ENCODE data around the gene KCND3.

The KCND3 gene

DNA sequence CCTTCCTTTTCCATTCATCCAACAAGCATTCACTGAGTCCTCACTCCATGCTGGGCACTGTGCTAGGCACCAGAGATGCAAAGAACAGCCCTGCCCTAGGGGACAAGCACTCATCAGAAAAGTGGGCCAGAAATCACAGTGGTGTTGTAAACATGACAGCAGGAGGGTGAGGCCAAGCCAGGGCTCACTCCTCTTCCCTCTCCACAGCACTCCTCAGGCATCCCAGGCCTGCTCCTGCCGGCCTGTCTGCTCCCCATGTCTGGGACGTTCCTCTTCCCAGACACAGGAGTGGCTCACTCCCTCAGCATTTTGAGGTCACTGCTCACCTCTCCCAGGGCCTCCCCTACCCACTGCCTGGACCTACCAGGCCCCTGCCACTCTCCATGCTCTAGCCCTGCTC, 61.8 kb downstream of the KCND3 start:
- H3K9ac ChIP-seq (ENCODE audit: low read depth in 1 of 2, low read length in 2 of 2), result no peak overlapping the region
- no peaks in the 10 kb centered on the region for H3K36me3 ChIP-seq (ENCODE audit: control insufficient read depth in 1 of 2, insufficient read depth in 2 of 2, low read length in 2 of 2)
- no peaks in the 10 kb centered on the region for H3K27me3 ChIP-seq (ENCODE audit: control insufficient read depth in 1 of 2, insufficient read depth in 2 of 2, low read length in 2 of 2)
- H3K4me3 ChIP-seq (ENCODE audit: low read depth in 1 of 2, low read length in 2 of 2), result no peak overlapping the region
- no peak overlapping the region for H3K27ac ChIP-seq (ENCODE audit: low read depth, low read length)
- H3K4me1 ChIP-seq (ENCODE audit: control insufficient read depth in 1 of 2, insufficient read depth in 2 of 2, low read length in 2 of 2), result no peaks in the 10 kb centered on the region
- no peaks in the 10 kb centered on the region for H3K9me3 ChIP-seq (ENCODE audit: control insufficient read depth in 1 of 2, low read length in 2 of 2)

DNA sequence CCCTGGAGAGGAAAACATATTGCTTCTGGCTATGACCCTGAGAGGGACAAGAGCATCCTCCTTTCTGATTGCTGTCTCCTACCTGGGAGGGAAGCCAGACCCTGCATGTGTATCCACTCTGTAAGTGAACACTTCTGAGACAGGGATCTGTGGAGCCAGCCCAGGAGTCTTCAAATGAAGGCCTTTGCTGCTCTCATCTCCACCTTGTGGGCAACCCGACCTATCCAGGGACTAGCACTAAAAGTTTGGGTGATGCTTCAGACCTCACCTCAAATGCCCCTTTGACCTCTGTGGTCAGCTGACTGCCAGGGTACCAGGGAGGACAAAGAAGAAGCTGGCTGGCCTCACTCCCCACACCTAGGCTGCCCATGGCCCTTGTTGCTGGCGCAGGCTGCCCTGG, 64.7 kb downstream of the KCND3 start:
- Histone ChIP-seq H3K9ac (ENCODE audit: low read depth in 1 of 2, low read length in 2 of 2) (no peak overlapping the region), H3K36me3 (ENCODE audit: control insufficient read depth in 1 of 2, insufficient read depth in 2 of 2, low read length in 2 of 2) (no peaks in the 10 kb centered on the region), H3K27ac (ENCODE audit: low read depth, low read length) (no peak overlapping the region), H3K4me3 (ENCODE audit: low read depth in 1 of 2, low read length in 2 of 2) (no peak overlapping the region), H3K4me1 (ENCODE audit: control insufficient read depth in 1 of 2, insufficient read depth in 2 of 2, low read length in 2 of 2) (no peaks in the 10 kb centered on the region), H3K27me3 (ENCODE audit: control insufficient read depth in 1 of 2, insufficient read depth in 2 of 2, low read length in 2 of 2) (no peaks in the 10 kb centered on the region), H3K9me3 (ENCODE audit: control insufficient read depth in 1 of 2, low read length in 2 of 2) (no peaks in the 10 kb centered on the region)

DNA sequence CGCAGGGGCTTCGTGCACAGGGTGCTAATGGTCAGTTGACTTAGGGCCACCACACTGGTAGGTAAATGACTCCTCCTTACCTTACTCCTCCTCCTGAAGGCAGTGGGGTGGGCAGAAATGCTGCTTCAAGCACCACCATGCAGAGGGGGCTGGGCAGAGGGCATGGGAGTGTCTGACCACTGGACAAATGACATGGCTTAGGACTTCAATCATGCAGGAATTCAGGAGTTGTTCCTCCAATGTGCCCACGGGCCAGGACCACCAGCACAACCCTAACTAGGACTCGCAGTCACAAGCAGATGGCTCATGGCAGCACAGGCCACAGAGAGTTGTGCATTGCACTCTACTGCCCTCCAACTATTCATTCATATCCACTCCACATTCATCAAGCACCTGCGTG, 65.7 kb downstream of the KCND3 start:
- Histone ChIP-seq H3K4me1 (ENCODE audit: control insufficient read depth in 1 of 2, insufficient read depth in 2 of 2, low read length in 2 of 2) (no peaks in the 10 kb centered on the region), H3K36me3 (ENCODE audit: control insufficient read depth in 1 of 2, insufficient read depth in 2 of 2, low read length in 2 of 2) (no peaks in the 10 kb centered on the region), H3K27me3 (ENCODE audit: control insufficient read depth in 1 of 2, insufficient read depth in 2 of 2, low read length in 2 of 2) (no peaks in the 10 kb centered on the region), H3K4me3 (ENCODE audit: low read depth in 1 of 2, low read length in 2 of 2) (no peak overlapping the region), H3K9ac (ENCODE audit: low read depth in 1 of 2, low read length in 2 of 2) (no peak overlapping the region), H3K27ac (ENCODE audit: low read depth, low read length) (no peak overlapping the region), H3K9me3 (ENCODE audit: control insufficient read depth in 1 of 2, low read length in 2 of 2) (no peaks in the 10 kb centered on the region)

DNA sequence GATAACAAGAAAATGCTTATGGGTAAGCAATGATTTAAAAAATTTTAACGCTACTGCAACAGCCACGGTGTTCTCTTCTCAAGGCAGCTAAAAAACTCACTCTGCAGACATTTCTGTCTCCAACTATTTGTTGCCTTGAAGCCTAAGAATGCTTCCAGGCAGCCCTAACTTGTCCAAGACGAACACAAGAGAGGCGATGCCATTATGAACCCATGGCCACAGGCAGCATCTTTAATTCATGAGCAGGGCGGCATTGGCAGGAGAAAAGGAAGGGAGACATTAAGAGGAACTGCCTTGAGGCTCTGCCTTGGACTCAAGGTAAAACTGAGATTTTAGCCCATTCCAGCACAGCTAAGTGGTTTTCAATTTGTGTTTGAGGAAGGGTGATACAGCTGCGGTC, 67.5 kb downstream of the KCND3 start:
- H3K4me3 ChIP-seq (ENCODE audit: low read depth in 1 of 2, low read length in 2 of 2), result no peak overlapping the region
- no peak overlapping the region for H3K27ac ChIP-seq (ENCODE audit: low read depth, low read length)
- H3K36me3 ChIP-seq (ENCODE audit: control insufficient read depth in 1 of 2, insufficient read depth in 2 of 2, low read length in 2 of 2), result no peaks in the 10 kb centered on the region
- no peaks in the 10 kb centered on the region for H3K27me3 ChIP-seq (ENCODE audit: control insufficient read depth in 1 of 2, insufficient read depth in 2 of 2, low read length in 2 of 2)
- H3K4me1 ChIP-seq (ENCODE audit: control insufficient read depth in 1 of 2, insufficient read depth in 2 of 2, low read length in 2 of 2), result no peaks in the 10 kb centered on the region
- H3K9me3 ChIP-seq (ENCODE audit: control insufficient read depth in 1 of 2, low read length in 2 of 2), result no peaks in the 10 kb centered on the region
- no peak overlapping the region for H3K9ac ChIP-seq (ENCODE audit: low read depth in 1 of 2, low read length in 2 of 2)

DNA sequence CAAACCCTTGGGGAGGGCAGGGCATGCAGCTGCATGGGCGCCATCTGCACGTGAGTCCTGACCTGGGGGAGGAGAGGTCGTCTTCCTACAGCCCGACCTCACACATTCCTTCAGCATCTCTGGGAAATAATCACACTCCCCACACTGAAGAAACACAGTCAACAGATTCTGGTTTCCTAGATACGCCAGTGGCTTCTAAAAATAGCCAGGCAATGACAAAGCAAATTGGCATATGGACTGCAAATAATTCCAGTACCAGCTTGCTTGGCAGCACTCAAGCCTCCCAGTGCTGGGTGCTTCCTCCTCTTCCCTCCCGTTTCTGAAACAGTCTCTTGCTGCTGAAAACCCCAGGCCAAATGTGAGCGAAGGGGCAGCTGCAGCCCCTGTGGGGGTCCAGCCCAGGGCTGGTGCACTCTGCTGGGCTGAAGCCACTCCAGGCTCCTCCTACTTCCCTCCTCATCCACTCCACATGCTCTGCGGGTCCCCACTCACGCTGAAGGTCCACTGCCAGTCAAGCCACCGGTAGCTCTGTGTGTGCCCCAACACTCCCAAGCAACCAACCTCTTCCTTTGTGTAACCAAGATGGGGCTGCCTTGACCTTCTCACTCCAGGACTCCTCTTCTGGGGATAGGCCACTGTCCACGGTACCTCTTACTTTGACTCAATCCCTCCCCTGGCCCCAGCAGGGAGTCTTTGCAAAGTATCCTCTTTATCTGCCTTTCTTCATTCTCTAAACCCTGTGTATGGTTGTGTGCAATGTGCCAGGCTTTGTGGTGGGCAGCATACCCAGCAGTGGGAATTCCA, 69.0 kb downstream of the KCND3 start:
- no peaks in the 10 kb centered on the region for H3K27me3 ChIP-seq (ENCODE audit: control insufficient read depth in 1 of 2, insufficient read depth in 2 of 2, low read length in 2 of 2)
- no peaks in the 10 kb centered on the region for H3K36me3 ChIP-seq (ENCODE audit: control insufficient read depth in 1 of 2, insufficient read depth in 2 of 2, low read length in 2 of 2)
- no peaks in the 10 kb centered on the region for H3K9me3 ChIP-seq (ENCODE audit: control insufficient read depth in 1 of 2, low read length in 2 of 2)
- no peak overlapping the region for H3K27ac ChIP-seq (ENCODE audit: low read depth, low read length)
- no peak overlapping the region for H3K9ac ChIP-seq (ENCODE audit: low read depth in 1 of 2, low read length in 2 of 2)
- H3K4me3 ChIP-seq (ENCODE audit: low read depth in 1 of 2, low read length in 2 of 2), result no peak overlapping the region
- no peaks in the 10 kb centered on the region for H3K4me1 ChIP-seq (ENCODE audit: control insufficient read depth in 1 of 2, insufficient read depth in 2 of 2, low read length in 2 of 2)

DNA sequence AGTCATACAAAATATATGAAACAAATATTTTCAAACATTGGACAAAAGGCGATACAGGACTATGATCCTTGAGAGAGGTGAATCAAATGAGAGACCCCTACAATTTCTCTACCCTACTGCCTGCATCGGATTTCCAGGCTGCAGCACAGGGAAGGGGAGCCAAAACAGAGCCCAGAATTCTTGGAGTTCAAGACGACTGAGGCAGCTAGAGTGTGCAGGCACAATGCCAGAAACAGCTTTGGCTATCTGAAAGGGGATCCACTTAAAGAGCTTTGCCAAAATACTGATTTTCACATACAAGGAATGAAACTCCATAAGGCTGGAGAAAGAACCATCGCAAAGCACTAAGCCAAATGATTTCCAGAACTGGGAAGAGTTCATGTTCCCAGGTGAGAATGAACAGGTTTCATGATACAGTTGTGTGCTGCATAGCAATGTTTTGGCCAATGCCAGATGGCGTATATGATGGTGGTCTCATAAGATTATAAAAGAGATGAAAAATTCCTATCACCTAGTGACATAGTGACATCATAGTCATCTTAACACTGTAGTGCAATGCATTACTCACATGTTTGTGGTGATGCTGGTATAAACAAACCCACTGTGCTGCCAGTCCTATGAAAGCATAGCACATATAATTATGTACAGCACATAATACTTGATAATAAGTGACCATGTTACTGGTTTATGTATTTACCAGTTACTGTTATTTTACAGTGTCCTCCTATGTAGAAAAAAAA, 77.5 kb downstream of the KCND3 start:
- Histone ChIP-seq H3K4me1 (ENCODE audit: control insufficient read depth in 1 of 2, insufficient read depth in 2 of 2, low read length in 2 of 2) (no peaks in the 10 kb centered on the region), H3K27me3 (ENCODE audit: control insufficient read depth in 1 of 2, insufficient read depth in 2 of 2, low read length in 2 of 2) (peaks cover 0 to 8% of the 10 kb centered on the region in 2 donors), H3K27ac (ENCODE audit: low read depth, low read length) (no peak overlapping the region), H3K9ac (ENCODE audit: low read depth in 1 of 2, low read length in 2 of 2) (no peak overlapping the region), H3K9me3 (ENCODE audit: control insufficient read depth in 1 of 2, low read length in 2 of 2) (no peaks in the 10 kb centered on the region), H3K4me3 (ENCODE audit: low read depth in 1 of 2, low read length in 2 of 2) (no peak overlapping the region), H3K36me3 (ENCODE audit: control insufficient read depth in 1 of 2, insufficient read depth in 2 of 2, low read length in 2 of 2) (no peaks in the 10 kb centered on the region)

DNA sequence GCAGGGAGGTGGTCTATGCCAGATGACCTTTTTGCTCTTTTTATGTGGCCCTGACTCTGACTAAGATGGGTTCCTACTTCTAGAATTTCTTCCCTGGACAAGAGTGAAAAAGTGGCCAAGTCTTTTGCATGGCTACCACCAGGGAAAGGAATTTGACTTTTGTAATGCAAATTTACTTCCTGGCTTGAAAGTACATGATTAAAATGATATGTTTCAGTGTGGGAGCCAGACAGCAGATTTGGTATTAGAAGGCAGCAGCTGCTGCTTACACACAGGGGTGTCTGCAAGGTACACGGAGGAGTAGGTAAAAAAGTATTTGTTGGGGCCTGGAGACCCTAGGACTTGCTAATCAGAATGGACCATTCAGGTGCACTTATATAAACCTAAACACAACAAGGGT, 78.4 kb downstream of the KCND3 start:
- Histone ChIP-seq H3K9ac (ENCODE audit: low read depth in 1 of 2, low read length in 2 of 2) (no peak overlapping the region), H3K9me3 (ENCODE audit: control insufficient read depth in 1 of 2, low read length in 2 of 2) (no peaks in the 10 kb centered on the region), H3K27me3 (ENCODE audit: control insufficient read depth in 1 of 2, insufficient read depth in 2 of 2, low read length in 2 of 2) (peaks cover 0 to 8% of the 10 kb centered on the region in 2 donors), H3K27ac (ENCODE audit: low read depth, low read length) (no peak overlapping the region), H3K36me3 (ENCODE audit: control insufficient read depth in 1 of 2, insufficient read depth in 2 of 2, low read length in 2 of 2) (no peaks in the 10 kb centered on the region), H3K4me3 (ENCODE audit: low read depth in 1 of 2, low read length in 2 of 2) (no peak overlapping the region), H3K4me1 (ENCODE audit: control insufficient read depth in 1 of 2, insufficient read depth in 2 of 2, low read length in 2 of 2) (no peaks in the 10 kb centered on the region)

DNA sequence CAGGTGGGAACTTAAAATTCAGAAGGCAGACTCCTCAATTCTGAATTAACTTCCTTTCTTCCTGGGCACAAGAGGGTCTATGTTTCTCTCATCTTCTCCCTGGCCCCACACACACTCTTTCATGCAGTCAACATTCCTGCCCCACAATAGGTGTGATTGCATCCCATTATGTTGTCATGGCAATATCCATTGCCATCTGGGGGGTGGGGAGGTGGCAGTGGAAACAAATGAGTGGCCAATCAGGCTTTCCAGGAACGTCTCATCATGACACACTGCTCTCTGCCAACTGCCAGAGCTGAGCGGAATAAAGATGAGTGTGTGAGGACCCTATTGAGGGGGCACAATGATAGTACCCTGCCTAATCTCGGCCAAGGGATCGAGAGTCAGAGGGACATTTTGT, 80.4 kb downstream of the KCND3 start:
- Histone ChIP-seq H3K27me3 (ENCODE audit: control insufficient read depth in 1 of 2, insufficient read depth in 2 of 2, low read length in 2 of 2) (peaks cover 0 to 8% of the 10 kb centered on the region in 2 donors), H3K36me3 (ENCODE audit: control insufficient read depth in 1 of 2, insufficient read depth in 2 of 2, low read length in 2 of 2) (no peaks in the 10 kb centered on the region), H3K27ac (ENCODE audit: low read depth, low read length) (no peak overlapping the region), H3K4me1 (ENCODE audit: control insufficient read depth in 1 of 2, insufficient read depth in 2 of 2, low read length in 2 of 2) (no peaks in the 10 kb centered on the region), H3K4me3 (ENCODE audit: low read depth in 1 of 2, low read length in 2 of 2) (no peak overlapping the region), H3K9ac (ENCODE audit: low read depth in 1 of 2, low read length in 2 of 2) (no peak overlapping the region), H3K9me3 (ENCODE audit: control insufficient read depth in 1 of 2, low read length in 2 of 2) (no peaks in the 10 kb centered on the region)

DNA sequence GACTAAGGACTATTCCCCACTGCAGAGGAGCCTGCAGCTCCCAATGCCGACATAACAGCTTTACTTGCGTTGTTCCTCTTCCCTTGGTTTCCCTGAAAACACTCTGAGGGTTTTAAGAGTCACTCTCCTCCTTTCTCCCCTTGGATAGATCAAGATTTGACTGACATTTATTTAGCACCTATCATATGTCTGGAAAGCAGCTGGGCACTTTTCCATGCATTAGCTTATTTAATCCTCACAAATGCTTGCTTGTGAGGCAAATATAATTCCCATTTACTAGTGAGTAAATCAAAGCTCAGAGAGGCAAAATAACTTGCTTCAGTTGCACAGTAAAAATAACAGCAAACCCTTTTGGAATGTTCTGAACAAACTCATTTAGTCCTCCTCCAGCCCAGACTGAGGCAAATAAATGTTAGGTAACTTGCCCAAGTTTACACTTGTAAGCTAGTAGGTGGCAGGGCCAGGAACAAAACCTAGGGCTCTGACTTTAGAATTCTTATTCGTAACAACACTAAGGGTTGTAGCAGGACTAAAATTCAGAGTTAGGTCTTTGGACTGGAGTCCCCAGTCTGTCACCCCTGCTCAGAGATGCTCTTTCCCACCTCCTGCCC, 81.4 kb downstream of the KCND3 start:
- no peaks in the 10 kb centered on the region for H3K4me1 ChIP-seq (ENCODE audit: control insufficient read depth in 1 of 2, insufficient read depth in 2 of 2, low read length in 2 of 2)
- peaks cover 0 to 8% of the 10 kb centered on the region in 2 donors for H3K27me3 ChIP-seq (ENCODE audit: control insufficient read depth in 1 of 2, insufficient read depth in 2 of 2, low read length in 2 of 2)
- no peaks in the 10 kb centered on the region for H3K9me3 ChIP-seq (ENCODE audit: control insufficient read depth in 1 of 2, low read length in 2 of 2)
- H3K4me3 ChIP-seq (ENCODE audit: low read depth in 1 of 2, low read length in 2 of 2), result no peak overlapping the region
- no peak overlapping the region for H3K27ac ChIP-seq (ENCODE audit: low read depth, low read length)
- no peak overlapping the region for H3K9ac ChIP-seq (ENCODE audit: low read depth in 1 of 2, low read length in 2 of 2)
- no peaks in the 10 kb centered on the region for H3K36me3 ChIP-seq (ENCODE audit: control insufficient read depth in 1 of 2, insufficient read depth in 2 of 2, low read length in 2 of 2)

DNA sequence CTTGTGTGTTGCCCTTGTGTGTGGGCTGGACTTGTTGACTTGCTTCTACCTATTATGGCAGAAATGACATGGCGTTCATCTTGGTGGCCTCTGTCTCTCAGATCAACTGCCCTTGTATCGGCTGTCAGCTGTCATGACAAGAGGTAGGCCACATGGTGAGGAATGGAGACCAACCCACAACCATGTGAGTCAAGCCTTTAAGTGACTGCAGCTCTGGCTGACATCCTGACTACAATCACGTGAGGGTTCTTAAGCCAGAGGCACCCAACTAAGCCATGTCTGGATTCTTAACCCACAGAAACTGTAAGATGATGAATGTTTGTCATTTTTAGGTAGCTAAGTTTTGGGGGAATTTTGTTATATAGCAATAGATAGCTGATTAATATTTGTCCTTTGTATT, 82.1 kb downstream of the KCND3 start:
- H3K27ac ChIP-seq (ENCODE audit: low read depth, low read length), result no peak overlapping the region
- H3K4me3 ChIP-seq (ENCODE audit: low read depth in 1 of 2, low read length in 2 of 2), result no peak overlapping the region
- no peaks in the 10 kb centered on the region for H3K4me1 ChIP-seq (ENCODE audit: control insufficient read depth in 1 of 2, insufficient read depth in 2 of 2, low read length in 2 of 2)
- no peak overlapping the region for H3K9ac ChIP-seq (ENCODE audit: low read depth in 1 of 2, low read length in 2 of 2)
- no peaks in the 10 kb centered on the region for H3K9me3 ChIP-seq (ENCODE audit: control insufficient read depth in 1 of 2, low read length in 2 of 2)
- H3K36me3 ChIP-seq (ENCODE audit: control insufficient read depth in 1 of 2, insufficient read depth in 2 of 2, low read length in 2 of 2), result no peaks in the 10 kb centered on the region
- peaks cover 0 to 8% of the 10 kb centered on the region in 2 donors for H3K27me3 ChIP-seq (ENCODE audit: control insufficient read depth in 1 of 2, insufficient read depth in 2 of 2, low read length in 2 of 2)

All from duodenal mucosa (tissue), 2 donors.